ENCODE data around the gene KCNH8. TPM values are rescaled to one million over a fixed set of nuclear protein-coding genes. Genes with fewer than 3 reads are reported as not detected.

The KCNH8 gene
- total and polyA plus RNA-seq, 2 experiments from 2014 or later, result 0.97 to 1.1 TPM

- WGBS (ENCODE audit: low lambda C conversion rate, missing lambda C conversion rate), result 69% methylated on average over 6 of the region's 6 CpGs
- H3K27ac ChIP-seq, result no peak overlapping the region
Observed at GRCh38 chr3:19487386-19487785, 339.1 kb downstream of the KCNH8 start.

DNA sequence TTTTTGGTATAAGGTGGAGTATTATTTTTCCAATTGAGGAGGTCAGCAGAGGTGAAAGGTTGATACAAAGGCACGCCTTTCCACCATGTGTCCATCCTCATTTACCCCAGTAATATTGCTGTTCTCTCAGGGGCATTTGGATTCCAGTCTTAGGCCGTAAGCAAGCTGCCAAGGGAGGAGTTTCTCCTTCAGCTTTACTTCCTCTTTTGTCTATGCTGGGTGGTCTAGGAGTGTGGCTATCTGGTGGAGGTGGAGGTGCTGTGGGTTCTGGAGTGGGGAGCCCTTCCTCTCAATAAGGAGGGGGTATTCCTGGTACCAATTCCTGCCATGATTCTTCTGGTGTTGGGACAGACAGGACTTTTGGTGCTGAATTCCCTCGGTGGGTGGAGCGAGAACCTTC, 340.6 kb downstream of the KCNH8 start:
- H3K27ac ChIP-seq, result no peak overlapping the region
- H3K9me2 ChIP-seq (replicated peaks; ENCODE audit: insufficient read depth), result no peaks in the 10 kb centered on the region
- TF ChIP-seq EZH2 (IDR thresholded peaks at IDR 0.05; ENCODE audit: borderline replicate concordance), result no peak
- no peak overlapping the region for H3K4me3 ChIP-seq
- H3K27me3 ChIP-seq, result no peaks in the 10 kb centered on the region
- no peak for DNase-seq (ENCODE audit: low spot score)
- H3K4me1 ChIP-seq (ENCODE audit: insufficient read depth), result no peaks in the 10 kb centered on the region
- H2AFZ ChIP-seq, result no peak overlapping the region
- H3K36me3 ChIP-seq (replicated peaks; ENCODE audit: insufficient read depth, low read depth), result no peaks in the 10 kb centered on the region
- no peaks in the 10 kb centered on the region for H3K9me3 ChIP-seq (ENCODE audit: low read depth)
- H3K4me2 ChIP-seq, result no peak overlapping the region
- 88% methylated on average over 4 of the region's 4 CpGs for WGBS (ENCODE audit: low lambda C conversion rate, missing lambda C conversion rate)
- H4K20me1 ChIP-seq (ENCODE audit: insufficient read depth, poor library complexity, severe bottlenecking), result no peaks in the 10 kb centered on the region
- H3K79me2 ChIP-seq, result no peaks in the 10 kb centered on the region

More at GRCh38 chr3:19487386-19487785, 339.1 kb downstream of the KCNH8 start:
- H3K9me3 ChIP-seq (ENCODE audit: low read depth), result no peaks in the 10 kb centered on the region
- TF ChIP-seq, protein P1, sequence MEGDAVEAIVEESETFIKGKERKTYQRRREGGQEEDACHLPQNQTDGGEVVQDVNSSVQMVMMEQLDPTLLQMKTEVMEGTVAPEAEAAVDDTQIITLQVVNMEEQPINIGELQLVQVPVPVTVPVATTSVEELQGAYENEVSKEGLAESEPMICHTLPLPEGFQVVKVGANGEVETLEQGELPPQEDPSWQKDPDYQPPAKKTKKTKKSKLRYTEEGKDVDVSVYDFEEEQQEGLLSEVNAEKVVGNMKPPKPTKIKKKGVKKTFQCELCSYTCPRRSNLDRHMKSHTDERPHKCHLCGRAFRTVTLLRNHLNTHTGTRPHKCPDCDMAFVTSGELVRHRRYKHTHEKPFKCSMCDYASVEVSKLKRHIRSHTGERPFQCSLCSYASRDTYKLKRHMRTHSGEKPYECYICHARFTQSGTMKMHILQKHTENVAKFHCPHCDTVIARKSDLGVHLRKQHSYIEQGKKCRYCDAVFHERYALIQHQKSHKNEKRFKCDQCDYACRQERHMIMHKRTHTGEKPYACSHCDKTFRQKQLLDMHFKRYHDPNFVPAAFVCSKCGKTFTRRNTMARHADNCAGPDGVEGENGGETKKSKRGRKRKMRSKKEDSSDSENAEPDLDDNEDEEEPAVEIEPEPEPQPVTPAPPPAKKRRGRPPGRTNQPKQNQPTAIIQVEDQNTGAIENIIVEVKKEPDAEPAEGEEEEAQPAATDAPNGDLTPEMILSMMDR (IDR thresholded peaks at IDR 0.05; ENCODE audit: poor library complexity), result no peak
- no peak for TF ChIP-seq EZH2 (IDR thresholded peaks at IDR 0.05; ENCODE audit: borderline replicate concordance)
- no peak for TF ChIP-seq EZH2phosphoT487 (IDR thresholded peaks at IDR 0.05; ENCODE audit: low read depth, severe bottlenecking, unreplicated experiment)
- no peaks in the 10 kb centered on the region for H3K79me2 ChIP-seq
- no peaks in the 10 kb centered on the region for H3K4me1 ChIP-seq (ENCODE audit: insufficient read depth)
- no peak overlapping the region for H3K4me2 ChIP-seq
- H3K27me3 ChIP-seq, result no peaks in the 10 kb centered on the region
- no peak for DNase-seq (ENCODE audit: low spot score)
- no peaks in the 10 kb centered on the region for H4K20me1 ChIP-seq (ENCODE audit: insufficient read depth, poor library complexity, severe bottlenecking)
- H3K36me3 ChIP-seq (replicated peaks; ENCODE audit: insufficient read depth, low read depth), result no peaks in the 10 kb centered on the region
- no peak overlapping the region for H3K4me3 ChIP-seq
- H2AFZ ChIP-seq, result no peak overlapping the region
- no peaks in the 10 kb centered on the region for H3K9me2 ChIP-seq (replicated peaks; ENCODE audit: insufficient read depth)

DNA sequence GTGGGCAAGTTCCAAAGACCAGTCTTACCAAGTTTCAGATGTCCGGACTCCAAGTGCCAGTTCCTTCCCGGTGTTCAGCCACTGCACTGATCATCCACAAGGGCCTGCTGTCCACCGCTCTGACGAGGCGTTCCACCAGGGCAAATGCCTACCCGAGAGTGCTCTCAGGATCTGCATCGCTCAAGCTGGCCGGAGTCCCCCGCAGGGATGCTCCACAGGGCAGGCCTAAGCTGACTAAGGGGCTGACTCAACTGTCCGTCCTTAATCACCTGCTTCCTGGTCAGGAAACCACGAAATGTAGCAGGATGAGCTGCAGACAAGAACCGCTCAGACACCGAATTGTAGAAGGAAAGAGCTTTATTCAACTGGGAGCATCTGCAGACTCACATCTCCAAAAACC, 341.6 kb downstream of the KCNH8 start:
- H3K9me2 ChIP-seq (replicated peaks; ENCODE audit: insufficient read depth), result no peaks in the 10 kb centered on the region
- WGBS (ENCODE audit: low lambda C conversion rate, missing lambda C conversion rate), result 96% methylated on average over 13 of the region's 13 CpGs
- no peak overlapping the region for H3K4me2 ChIP-seq
- no peaks in the 10 kb centered on the region for H3K79me2 ChIP-seq
- H3K4me1 ChIP-seq (ENCODE audit: insufficient read depth), result no peaks in the 10 kb centered on the region
- no peaks in the 10 kb centered on the region for H4K20me1 ChIP-seq (ENCODE audit: insufficient read depth, poor library complexity, severe bottlenecking)
- no peaks in the 10 kb centered on the region for H3K9me3 ChIP-seq (ENCODE audit: low read depth)
- H3K36me3 ChIP-seq (replicated peaks; ENCODE audit: insufficient read depth, low read depth), result no peaks in the 10 kb centered on the region
- H2AFZ ChIP-seq, result no peak overlapping the region
- H3K27me3 ChIP-seq, result no peaks in the 10 kb centered on the region
- no peak overlapping the region for H3K27ac ChIP-seq
- TF ChIP-seq, protein P1 (IDR thresholded peaks at IDR 0.05; ENCODE audit: poor library complexity), result no peak
- TF ChIP-seq EZH2phosphoT487 (IDR thresholded peaks at IDR 0.05; ENCODE audit: low read depth, severe bottlenecking, unreplicated experiment), result no peak
- no peak for TF ChIP-seq EZH2 (IDR thresholded peaks at IDR 0.05; ENCODE audit: borderline replicate concordance)
- no peak overlapping the region for H3K4me3 ChIP-seq
- no peak for DNase-seq (ENCODE audit: low spot score)

GRCh38 chr3:19506171-19506570, 357.9 kb downstream of the KCNH8 start:
- Histone ChIP-seq H4K20me1 (ENCODE audit: insufficient read depth, poor library complexity, severe bottlenecking) (no peaks in the 10 kb centered on the region), H3K79me2 (no peaks in the 10 kb centered on the region), H3K9me2 (replicated peaks; ENCODE audit: insufficient read depth) (no peaks in the 10 kb centered on the region), H3K9me3 (ENCODE audit: low read depth) (no peaks in the 10 kb centered on the region), H3K27me3 (no peaks in the 10 kb centered on the region), H3K36me3 (replicated peaks; ENCODE audit: insufficient read depth, low read depth) (no peaks in the 10 kb centered on the region), H3K4me1 (ENCODE audit: insufficient read depth) (no peaks in the 10 kb centered on the region), H2AFZ (no peak overlapping the region), H3K27ac (no peak overlapping the region), H3K4me2 (no peak overlapping the region), H3K4me3 (no peak overlapping the region)
- no peak for TF ChIP-seq EZH2 (IDR thresholded peaks at IDR 0.05; ENCODE audit: borderline replicate concordance)
- TF ChIP-seq, protein P1 (IDR thresholded peaks at IDR 0.05; ENCODE audit: poor library complexity), result no peak
- no peak for TF ChIP-seq EZH2phosphoT487 (IDR thresholded peaks at IDR 0.05; ENCODE audit: low read depth, severe bottlenecking, unreplicated experiment)
- no peak for DNase-seq (ENCODE audit: low spot score)
- 92% methylated on average over 1 of the region's 1 CpG for WGBS (ENCODE audit: low lambda C conversion rate, missing lambda C conversion rate)
